GM12878 (cell line): ENCODE measurements around the gene HRH3.

Experiments
- BHLHE40 ChIP-seq, 2 experiments: fragments of 450-650 bp in 1 of 2; IDR thresholded peaks; 2 replicates each; pipeline ENCODE4 v1.6.1; 2011 to 2017; ENCODE audit warnings: low read depth in 2 of 2, borderline replicate concordance in 1 of 2, improper control_type of control experiment in 1 of 2, low read length in 1 of 2, mild to moderate bottlenecking in 1 of 2
- CTCF ChIP-seq, 3 experiments: IDR thresholded peaks in 2 of 3; conservative IDR thresholded peaks in 1 of 3; 2 replicates each; pipeline ENCODE4 v1.5.1; 2011; ENCODE audit warnings: low read depth in 3 of 3, low read length in 3 of 3, mild to moderate bottlenecking in 3 of 3, control low read depth in 2 of 3, moderate library complexity in 2 of 3, inconsistent platforms in 1 of 3, mixed read lengths in 1 of 3; ENCODE audit not compliant: control insufficient read depth in 2 of 3, insufficient read depth in 1 of 3; ENCODE audit errors: extremely low read depth in 1 of 3
- EP300 ChIP-seq, 2 experiments: fragments of 150-350 bp in 1 of 2; IDR thresholded peaks; 2 replicates each; pipeline ENCODE4 v1.6.1; 2011 to 2012; ENCODE audit warnings: low read depth in 2 of 2, low read length in 2 of 2, borderline replicate concordance in 1 of 2, improper control_type of control experiment in 1 of 2, inconsistent platforms in 1 of 2; ENCODE audit not compliant: control insufficient read depth in 1 of 2
- ETV6 ChIP-seq, 2 experiments: fragments of 450-650 bp in 1 of 2; IDR thresholded peaks in 1 of 2; conservative IDR thresholded peaks in 1 of 2; 2 replicates each; pipeline ENCODE4 v1.6.1; 2014; ENCODE audit warnings: antibody characterized with exemption in 1 of 2, borderline replicate concordance in 1 of 2, low read depth in 1 of 2, mild to moderate bottlenecking in 1 of 2, moderate library complexity in 1 of 2
- EZH2 ChIP-seq: IDR thresholded peaks from 2 replicates; pipeline ENCODE4 v1.6.1; 2012; ENCODE audit warnings: low read depth, mild to moderate bottlenecking, control low read depth, inconsistent platforms, low read length, borderline replicate concordance; ENCODE audit not compliant: control insufficient read depth
- FOXM1 ChIP-seq: IDR thresholded peaks from 2 replicates; pipeline ENCODE4 v1.6.1; 2012; ENCODE audit warnings: low read depth, mild to moderate bottlenecking, inconsistent platforms, low read length, moderate library complexity
- HCFC1 ChIP-seq: fragments of 150-350 bp; IDR thresholded peaks from 2 replicates; pipeline ENCODE4 v1.6.1; 2014; ENCODE audit warnings: low read length
- JUNB ChIP-seq: IDR thresholded peaks from 2 replicates; pipeline ENCODE4 v1.6.1; 2016; ENCODE audit warnings: antibody characterized with exemption, mild to moderate bottlenecking
- MTA2 ChIP-seq: fragments of 450-650 bp; IDR thresholded peaks from 2 replicates; pipeline ENCODE4 v1.6.1; 2016; ENCODE audit warnings: low read depth, mild to moderate bottlenecking, moderate library complexity
- POLR2AphosphoS2 ChIP-seq: IDR thresholded peaks from 2 replicates; pipeline ENCODE4 v1.6.1; 2011; ENCODE audit warnings: low read depth, mild to moderate bottlenecking, low read length, improper control_type of control experiment, moderate library complexity
- POLR2AphosphoS5 ChIP-seq: IDR thresholded peaks from 2 replicates; pipeline ENCODE4 v1.6.1; 2011; ENCODE audit warnings: mild to moderate bottlenecking, low read length, inconsistent platforms
- SIN3A ChIP-seq: IDR thresholded peaks from 2 replicates; pipeline ENCODE4 v1.6.1; 2012; ENCODE audit warnings: low read depth, low read length, improper control_type of control experiment
- YBX1 ChIP-seq: fragments of 450-650 bp; IDR thresholded peaks from 2 replicates; pipeline ENCODE4 v1.6.1; 2016; ENCODE audit warnings: antibody characterized with exemption
- TF ChIP-seq, protein P1 (sequence below): IDR thresholded peaks from 2 replicates; pipeline ENCODE4 v1.6.1; 2012; ENCODE audit warnings: low read depth, low read length, improper control_type of control experiment

DNA sequence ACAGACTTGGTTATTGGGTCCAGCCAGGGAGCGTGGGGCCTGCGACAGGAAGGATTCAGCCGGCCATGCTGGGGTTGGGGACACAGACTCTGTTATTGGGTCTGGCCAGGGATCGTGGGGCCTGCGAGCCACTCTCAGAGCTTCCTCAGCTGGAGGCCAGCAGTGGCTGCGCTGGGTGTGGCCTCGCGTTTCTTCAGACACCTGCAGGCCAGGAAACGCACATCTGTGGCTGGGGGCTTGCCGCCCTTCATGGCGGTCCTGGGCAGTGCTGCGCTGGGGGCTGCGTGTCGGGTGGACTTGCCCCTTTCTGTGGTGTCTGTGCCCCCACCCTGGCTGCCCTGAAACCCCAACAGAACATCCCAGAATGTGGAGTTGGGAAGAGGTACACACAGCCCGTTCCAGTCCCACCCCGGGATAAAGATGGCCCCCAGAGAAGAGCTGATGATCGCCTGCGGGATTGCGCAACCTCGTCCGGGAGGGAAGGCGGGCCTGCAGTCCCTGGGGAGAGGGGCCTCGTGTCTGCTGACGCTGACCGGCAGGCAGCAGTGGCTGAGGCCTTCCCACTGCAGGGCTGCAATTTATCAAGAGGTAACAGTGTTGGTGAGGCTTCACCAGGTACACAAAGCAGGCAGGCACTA lies 54.2 kb downstream of the HRH3 start:
- no peak for TF ChIP-seq JUNB
- no peak for TF ChIP-seq BHLHE40 (IDR thresholded peaks at IDR 0.05; ENCODE audit: borderline replicate concordance in 1 of 2, low read depth in 2 of 2, low read length in 1 of 2)
- TF ChIP-seq ETV6 (conservative IDR thresholded peaks at IDR 0.05 in 1 of 2, IDR thresholded peaks at IDR 0.05 in 1 of 2; ENCODE audit: borderline replicate concordance in 1 of 2, low read depth in 1 of 2), result no peak
- no peak for TF ChIP-seq HCFC1
- TF ChIP-seq SIN3A, result no peak
- TF ChIP-seq EZH2, result no peak
- no peak for TF ChIP-seq MTA2
- no peak for TF ChIP-seq CTCF (IDR thresholded peaks at IDR 0.05 in 2 of 3, conservative IDR thresholded peaks at IDR 0.05 in 1 of 3; ENCODE audit: control insufficient read depth in 2 of 3, extremely low read depth in 1 of 3, insufficient read depth in 1 of 3, low read depth in 3 of 3, low read length in 3 of 3)
- TF ChIP-seq, protein P1, sequence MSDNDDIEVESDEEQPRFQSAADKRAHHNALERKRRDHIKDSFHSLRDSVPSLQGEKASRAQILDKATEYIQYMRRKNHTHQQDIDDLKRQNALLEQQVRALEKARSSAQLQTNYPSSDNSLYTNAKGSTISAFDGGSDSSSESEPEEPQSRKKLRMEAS, result no peak
- TF ChIP-seq FOXM1, result no peak
- no peak for TF ChIP-seq POLR2AphosphoS2
- TF ChIP-seq EP300 (IDR thresholded peaks at IDR 0.05; ENCODE audit: borderline replicate concordance in 1 of 2, control insufficient read depth in 1 of 2, low read depth in 2 of 2, low read length in 2 of 2), result no peak
- TF ChIP-seq YBX1, result no peak
- no peak for TF ChIP-seq POLR2AphosphoS5
